H1 (cell line): ENCODE measurements around the gene NPHP3. TPM values are rescaled to one million over a fixed set of nuclear protein-coding genes. Genes with fewer than 3 reads are reported as not detected.

Experiments
- ASH2L ChIP-seq: fragments of 200-600, 300-600 bp; sonication (generic); IDR thresholded peaks from one replicate; pipeline ENCODE4 v1.7.1; 2017; ENCODE audit warnings: low read length
- CBX8 ChIP-seq: fragments of 300-800, 300-1000 bp; sonication (generic); IDR thresholded peaks from 2 replicates; pipeline ENCODE4 v1.7.1; 2016; ENCODE audit warnings: low read depth, low read length, borderline replicate concordance
- CEBPB ChIP-seq: IDR thresholded peaks from 2 replicates; pipeline ENCODE4 v1.6.1; 2012; ENCODE audit warnings: low read depth, low read length
- CHD2 ChIP-seq: IDR thresholded peaks from 2 replicates; pipeline ENCODE4 v1.6.1; 2012; ENCODE audit warnings: low read length, improper control_type of control experiment
- CHD7 ChIP-seq: fragments of 300-600 bp; sonication (generic); IDR thresholded peaks from 2 replicates; pipeline ENCODE4 v1.7.1; 2012; ENCODE audit warnings: low read length, moderate library complexity, mild to moderate bottlenecking, inconsistent platforms; ENCODE audit not compliant: insufficient replicate concordance
- GTF2F1 ChIP-seq: IDR thresholded peaks from 2 replicates; pipeline ENCODE4 v1.6.1; 2012; ENCODE audit warnings: low read depth, low read length, improper control_type of control experiment, borderline replicate concordance
- JUN ChIP-seq: IDR thresholded peaks from 2 replicates; pipeline ENCODE4 v1.6.1; 2011; ENCODE audit warnings: low read depth, mild to moderate bottlenecking, improper control_type of control experiment, low read length
- JUND ChIP-seq: IDR thresholded peaks from 2 replicates; pipeline ENCODE4 v1.6.1; 2011; ENCODE audit warnings: mild to moderate bottlenecking, improper control_type of control experiment, low read length
- KDM1A ChIP-seq: fragments of 200-600, 300-600 bp; sonication (generic); IDR thresholded peaks from 2 replicates; pipeline ENCODE4 v1.7.1; 2016; ENCODE audit warnings: mild to moderate bottlenecking, low read length, borderline replicate concordance
- KDM4A ChIP-seq: IDR thresholded peaks from one replicate; pipeline ENCODE4 v1.7.1; 2012; ENCODE audit warnings: low read depth, mild to moderate bottlenecking, moderate library complexity, low read length, inconsistent platforms; ENCODE audit not compliant: severe bottlenecking
- SP4 ChIP-seq: IDR thresholded peaks from 2 replicates; pipeline ENCODE4 v1.6.1; 2012; ENCODE audit warnings: low read length, inconsistent platforms
- TBP ChIP-seq: IDR thresholded peaks from 2 replicates; pipeline ENCODE4 v1.6.1; 2011; ENCODE audit warnings: low read depth, low read length, improper control_type of control experiment
- ZNF274 ChIP-seq: IDR thresholded peaks from 2 replicates; pipeline ENCODE4 v1.7.0; 2012; ENCODE audit warnings: low read length, borderline replicate concordance; ENCODE audit errors: extremely low read depth
- polyA plus RNA-seq, 7 experiments: library from polyadenylated mRNA; depleted of rRNA in 3 of 7; stranded (reverse) in 5 of 7; unstranded in 2 of 7; fragments of >200 nt in 5 of 7; fragments of 200-250 nt in 2 of 7; gene quantifications; 1 replicate in 5 of 7; 2 replicates in 1 of 7; 4 replicates in 1 of 7; pipeline versions ENCODE4 v1.2.1 to v1.2.3, GENCODE V29; 2011 to 2013; ENCODE audit warnings: missing spikeins in 2 of 7, mixed read lengths in 2 of 7
- total RNA-seq: library from RNA; stranded (reverse); fragmentation: NEBNext Ultra II Directional; extraction: Animal tissue kit (Norgen Biotek cat#: 25700); gene quantifications from 2 replicates; pipeline ENCODE4 v1.2.1, GENCODE V29; 2021

NPHP3 gene
- total and polyA plus RNA-seq, 2 of the 8 experiments (the other 6 are each of a cell fraction or from before 2014, with no cell fraction given) = 6.8 to 14.8 TPM

GRCh38 chr3:132735589-132735988, 13.4 kb upstream of the NPHP3 start (continued):
- TF ChIP-seq CHD7 = no peak
- no peak for TF ChIP-seq CEBPB
- TF ChIP-seq TBP = no peak
- TF ChIP-seq GTF2F1 = no peak
- no peak for TF ChIP-seq KDM4A
- TF ChIP-seq SP4 = no peak
- no peak for TF ChIP-seq ASH2L
- no peak for TF ChIP-seq KDM1A
- TF ChIP-seq CBX8 = no peak
- TF ChIP-seq ZNF274 = no peak
- TF ChIP-seq CHD2 = no peak
- no peak for TF ChIP-seq JUN
- TF ChIP-seq JUND = no peak
